HCT116 (cell line): Measurements from ENCODE around the gene ETNK2. TPM values are rescaled to one million over a fixed set of nuclear protein-coding genes. Genes with fewer than 3 reads are reported as not detected.

Source experiments
- ATAC-seq: fragments of 200-7000 bp; cut with Tn5 transposase; 2 replicates; pipeline ENCODE4 v1.9.1; 2020; ENCODE audit warnings: mild to moderate bottlenecking, moderate library complexity
- BruUV-seq: library from RNA; stranded (reverse); fragments of 400-500 nt; replicated peaks from 2 replicates; lab custom pipeline; 2021; lab: Mats Ljungman, UMichigan
- CTCF ChIA-PET: fragments of 300-600 bp; sonication (Branson Sonifier 250); formaldehyde crosslinking; loops from one replicate; lab custom pipeline; 2021; ENCODE audit warnings: antibody characterized with exemption; lab: Charles Lee
- POLR2A ChIA-PET: fragments of 300-600, 350-600 bp; sonication (Branson Sonifier 250); formaldehyde crosslinking; loops from one replicate; lab custom pipeline; 2021; ENCODE audit warnings: antibody characterized with exemption; lab: Charles Lee
- RAD21 ChIA-PET, 2 experiments: fragments of 300-600 bp; sonication (Branson Sonifier 250); formaldehyde crosslinking; loops; one replicate each; lab custom pipeline; 2023; ENCODE audit warnings: low total read pairs in 2 of 2; ENCODE audit not compliant: uncharacterized antibody in 2 of 2, unreplicated experiment in 2 of 2, low non-redundant PET in 1 of 2; lab: Charles Lee
- DNase-seq: peaks from one replicate; pipeline ENCODE4 v3.0.0-alpha.2; 2010; ENCODE audit warnings: low read depth, low spot score
- H2AFZ ChIP-seq: fragments of 200-600 bp; shearing (Covaris generic), sonication (generic); 2 replicates; pipeline ENCODE4 v1.6.1; 2017; ENCODE audit warnings: low read depth, mixed run types, mixed read lengths, antibody characterized with exemption, low read length; ENCODE audit not compliant: poor library complexity, severe bottlenecking
- H3K27ac ChIP-seq: 2 replicates; pipeline ENCODE4 v1.5.1; 2012; ENCODE audit warnings: low read depth, low read length
- H3K27me3 ChIP-seq: fragments of 200-600 bp; sonication (generic); 2 replicates; pipeline ENCODE4 v1.6.1; 2016; ENCODE audit warnings: mixed run types, low read length, mixed read lengths; ENCODE audit not compliant: insufficient read depth
- H3K36me3 ChIP-seq, 2 experiments: fragments of 200-500 bp in 1 of 2; fragments of 200-600 bp in 1 of 2; sonication (Bioruptor generic) in 1 of 2; sonication (generic) in 1 of 2; 2 replicates each; pipeline versions ENCODE4 v1.5.1 to v1.6.1; 2014 to 2016; ENCODE audit warnings: low read length in 2 of 2, inconsistent platforms in 1 of 2, mixed read lengths in 1 of 2, mixed run types in 1 of 2; ENCODE audit not compliant: insufficient read depth in 2 of 2, control insufficient read depth in 1 of 2
- H3K4me1 ChIP-seq, 2 experiments: fragments of 200-600 bp in 1 of 2; sonication (generic) in 1 of 2; 2 replicates each; pipeline versions ENCODE4 v1.5.1 to v1.6.1; 2012 to 2017; ENCODE audit warnings: low read length in 2 of 2, inconsistent platforms in 1 of 2, mild to moderate bottlenecking in 1 of 2, mixed read lengths in 1 of 2, mixed run types in 1 of 2, moderate library complexity in 1 of 2; ENCODE audit not compliant: insufficient read depth in 2 of 2, control insufficient read depth in 1 of 2
- H3K4me2 ChIP-seq: fragments of 200-600 bp; sonication (generic); 2 replicates; pipeline ENCODE4 v1.6.1; 2017; ENCODE audit warnings: mixed run types, low read length, mixed read lengths
- H3K4me3 ChIP-seq, 2 experiments: fragments of 200-600 bp in 1 of 2; sonication (generic) in 1 of 2; replicated peaks in 1 of 2; 2 replicates each; pipeline ENCODE4 v1.5.1; 2011 to 2016; ENCODE audit warnings: low read length in 2 of 2, control low read depth in 1 of 2, low read depth in 1 of 2, mild to moderate bottlenecking in 1 of 2, mixed read lengths in 1 of 2, mixed run types in 1 of 2
- H3K79me2 ChIP-seq: fragments of 200-600 bp; sonication (generic); 2 replicates; pipeline ENCODE4 v1.6.1; 2017; ENCODE audit warnings: mild to moderate bottlenecking, mixed run types, low read length, moderate library complexity, mixed read lengths; ENCODE audit not compliant: insufficient read depth
- H3K9ac ChIP-seq: fragments of 200-600 bp; sonication (generic); 2 replicates; pipeline ENCODE4 v1.6.1; 2016; ENCODE audit warnings: low read length, mixed read lengths
- H3K9me2 ChIP-seq: fragments of 200-600 bp; sonication (generic), shearing (Covaris generic); 2 replicates; pipeline ENCODE4 v1.6.1; 2017; ENCODE audit warnings: mixed run types, mild to moderate bottlenecking, moderate library complexity; ENCODE audit not compliant: insufficient read depth
- H3K9me3 ChIP-seq, 2 experiments: fragments of 200-500 bp in 1 of 2; fragments of 200-600 bp in 1 of 2; sonication (Bioruptor generic) in 1 of 2; sonication (generic) in 1 of 2; 2 replicates each; pipeline ENCODE4 v1.6.1; 2014 to 2017; ENCODE audit warnings: low read length in 2 of 2, mixed read lengths in 2 of 2, inconsistent platforms in 1 of 2, low read depth in 1 of 2, mild to moderate bottlenecking in 1 of 2, mixed run types in 1 of 2, moderate library complexity in 1 of 2; ENCODE audit not compliant: control insufficient read depth in 1 of 2, insufficient read depth in 1 of 2
- H4K20me1 ChIP-seq: fragments of 200-600 bp; sonication (generic), shearing (Covaris generic); 2 replicates; pipeline ENCODE4 v1.6.1; 2017; ENCODE audit warnings: mixed run types, mild to moderate bottlenecking, moderate library complexity; ENCODE audit not compliant: insufficient read depth
- ATF3 ChIP-seq: IDR thresholded peaks from 2 replicates; pipeline ENCODE4 v1.6.1; 2012
- CBX3 ChIP-seq: IDR thresholded peaks from 2 replicates; pipeline ENCODE4 v1.6.1; 2012; ENCODE audit warnings: low read depth
- CEBPB ChIP-seq: IDR thresholded peaks from 2 replicates; pipeline ENCODE4 v1.6.1; 2012; ENCODE audit warnings: low read depth
- CTCF ChIP-seq, 3 experiments: fragments of 200-600 bp in 1 of 3; sonication (generic) in 1 of 3; IDR thresholded peaks in 2 of 3; conservative IDR thresholded peaks in 1 of 3; 2 replicates each; pipeline ENCODE4 v1.5.1; 2012 to 2017; ENCODE audit warnings: low read depth in 2 of 3, low read length in 2 of 3, antibody characterized with exemption in 1 of 3, borderline replicate concordance in 1 of 3, control low read depth in 1 of 3, mild to moderate bottlenecking in 1 of 3, mixed read lengths in 1 of 3, mixed run types in 1 of 3, moderate library complexity in 1 of 3; ENCODE audit not compliant: insufficient read depth in 1 of 3
- EGR1 ChIP-seq: IDR thresholded peaks from 2 replicates; pipeline ENCODE4 v1.6.1; 2012; ENCODE audit warnings: low read depth
- JUND ChIP-seq: IDR thresholded peaks from 2 replicates; pipeline ENCODE4 v1.6.1; 2012
- MAX ChIP-seq: IDR thresholded peaks from 2 replicates; pipeline ENCODE4 v1.6.1; 2012
- POLR2A ChIP-seq: IDR thresholded peaks from 2 replicates; pipeline ENCODE4 v1.7.0; 2011; ENCODE audit warnings: borderline replicate concordance; ENCODE audit not compliant: insufficient read depth, insufficient read length; ENCODE audit errors: extremely low read depth
- POLR2AphosphoS5 ChIP-seq: IDR thresholded peaks from 2 replicates; pipeline ENCODE4 v1.6.1; 2011; ENCODE audit warnings: mild to moderate bottlenecking, low read depth, low read length, moderate library complexity
- REST ChIP-seq: IDR thresholded peaks from 2 replicates; pipeline ENCODE4 v1.6.1; 2012; ENCODE audit warnings: low read depth
- SIN3A ChIP-seq: IDR thresholded peaks from 2 replicates; pipeline ENCODE4 v1.6.1; 2012; ENCODE audit warnings: low read depth
- SP1 ChIP-seq: IDR thresholded peaks from 2 replicates; pipeline ENCODE4 v1.6.1; 2012; ENCODE audit warnings: low read depth
- SRF ChIP-seq: IDR thresholded peaks from 2 replicates; pipeline ENCODE4 v1.6.1; 2012; ENCODE audit warnings: low read depth
- TCF7L2 ChIP-seq: IDR thresholded peaks from 2 replicates; pipeline ENCODE4 v1.7.0; 2011; ENCODE audit warnings: borderline replicate concordance, inconsistent platforms; ENCODE audit not compliant: insufficient read depth, insufficient read length; ENCODE audit errors: extremely low read depth
- ZBTB33 ChIP-seq: IDR thresholded peaks from 2 replicates; pipeline ENCODE4 v1.6.1; 2011; ENCODE audit warnings: mild to moderate bottlenecking, low read length, moderate library complexity; ENCODE audit not compliant: insufficient replicate concordance; ENCODE audit errors: extremely low read depth
- ZFX ChIP-seq: fragments of 450-650 bp; IDR thresholded peaks from 2 replicates; pipeline ENCODE4 v1.6.1; 2017
- ZNF274 ChIP-seq: fragments of 200-500 bp; sonication (Bioruptor generic); IDR thresholded peaks from 2 replicates; pipeline ENCODE4 v1.6.1; 2014; ENCODE audit warnings: mild to moderate bottlenecking, low read depth, low read length, inconsistent platforms
- intact Hi-C: fragments of 100-400 bp; cut with micrococcal nuclease; formaldehyde crosslinking; loops from 2 replicates; pipeline ENCODE4 v1.10.0; 2022
- total RNA-seq: library from RNA; stranded (reverse); gene quantifications from one replicate; pipeline ENCODE4 v1.2.1, GENCODE V29; 2021; ENCODE audit not compliant: unreplicated experiment

Gene ETNK2
- total RNA-seq, 1 experiment from 2014 or later = 16.1 TPM

DNA sequence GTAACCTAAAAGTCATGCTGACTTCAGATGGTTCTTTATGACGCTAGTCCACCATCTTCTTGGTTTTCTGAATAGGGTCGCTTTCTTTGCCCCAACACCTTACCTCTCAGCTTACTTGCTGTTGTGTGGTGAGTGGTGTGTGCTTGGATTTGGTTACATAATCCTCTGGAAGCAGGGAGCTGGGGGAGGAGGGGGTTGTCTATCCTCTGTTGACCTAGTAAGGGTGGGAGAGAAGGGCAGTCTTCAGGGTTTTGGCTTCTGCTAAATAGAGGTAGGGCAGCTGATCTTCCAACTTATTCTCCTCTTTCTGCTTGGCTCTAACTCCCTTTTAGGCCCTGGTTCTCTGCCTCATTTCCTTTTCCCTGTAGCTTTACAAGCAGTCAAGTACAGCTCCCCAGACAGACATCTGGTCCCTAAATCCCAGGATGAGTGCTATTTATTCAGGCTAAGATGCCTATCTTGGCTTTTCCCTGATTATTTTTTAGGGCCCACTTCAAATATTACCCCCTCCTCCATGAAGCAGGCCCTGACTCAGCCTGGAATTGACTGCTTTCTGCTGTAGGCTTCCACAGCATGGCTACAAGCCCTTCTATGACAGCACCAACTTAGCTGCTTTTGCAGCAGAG, 20.7 kb upstream of the ETNK2 start (continued):
- no peak for TF ChIP-seq REST

GRCh38 chr1:204171751-204172178, 19.9 kb upstream of the ETNK2 start:
- Histone ChIP-seq H3K27ac (peak overlapping the region; percentile 1; the same call in 1 of the 2 replicates), H3K79me2 (no peaks in the 10 kb centered on the region), H3K4me3 (peak overlapping the region in 1 of 2 experiments; percentile 8; a peak in 1 of 4 replicates), H2AFZ (peak overlapping the region; percentile 24), H4K20me1 (no peaks in the 10 kb centered on the region), H3K36me3 (no peaks in the 10 kb centered on the region), H3K9me3 (peaks cover 4 to 13% of the 10 kb centered on the region in 2 experiments; a peak in 1 of 4 replicates), H3K27me3 (no peaks in the 10 kb centered on the region), H3K9ac (no peak overlapping the region), H3K4me2 (peak overlapping the region; percentile 53), H3K9me2 (no peaks in the 10 kb centered on the region), H3K4me1 (peaks cover 10 to 59% of the 10 kb centered on the region in 2 experiments; a peak in 3 of 4 replicates)
- ChIA-PET RAD21 (no interaction called here), POLR2A (interaction anchor here (0.6 kb wide), 1 partner anchor 40 kb away, joined by 3 read pairs; no protein-coding TSS in a partner anchor), CTCF (interaction anchor here (1.3 to 3.2 kb wide), 2 partner anchors 10 to 20 kb away, joined by 4 to 15 read pairs; no protein-coding TSS in a partner anchor)
- DNase-seq (peak; percentile 81), ATAC-seq (peak; percentile 80)
- intact Hi-C loops = no loop called here
- no TSS peak for BruUV-seq
- no peak for TF ChIP-seq ATF3
- TF ChIP-seq TCF7L2 = peak; percentile 56
- TF ChIP-seq CBX3 = peak; percentile 97
- TF ChIP-seq ZBTB33 = peak; percentile 68
- TF ChIP-seq EGR1 = no peak; the same call in 1 of the 2 replicates
- TF ChIP-seq POLR2A = no peak
- peak; percentile 99 for TF ChIP-seq CEBPB
- TF ChIP-seq CTCF (IDR thresholded peaks at IDR 0.05 in 2 of 3, conservative IDR thresholded peaks at IDR 0.05 in 1 of 3; ENCODE audit: borderline replicate concordance in 1 of 3, insufficient read depth in 1 of 3, low read depth in 2 of 3, low read length in 2 of 3) = no peak
- peak; percentile 97 for TF ChIP-seq JUND
- peak; percentile 95 for TF ChIP-seq SIN3A
- no peak for TF ChIP-seq ZFX
- peak; percentile 99 for TF ChIP-seq SP1
- no peak for TF ChIP-seq ZNF274
- peak; percentile 83 for TF ChIP-seq MAX
- TF ChIP-seq SRF = peak; percentile 90
- TF ChIP-seq POLR2AphosphoS5 = peak; percentile 72
